ENCODE data around the gene TRAF3IP1.

TRAF3IP1 gene

GRCh38 chr2:238336151-238336550 is 15.8 kb downstream of the TRAF3IP1 start:
- TF ChIP-seq CTCF (IDR thresholded peaks at IDR 0.05; ENCODE audit: borderline replicate concordance, control extremely low read depth, extremely low read depth, insufficient read depth, missing control alignments): no peak
- in situ Hi-C loops (cut with MboI; ENCODE audit: low sequenced_read_pairs, unreplicated experiment): no loop called here
- DNase-seq (ENCODE audit: low spot score): no peak

GRCh38 chr2:238336793-238337444 is 16.6 kb downstream of the TRAF3IP1 start:
- no peak for DNase-seq (ENCODE audit: low spot score)
- TF ChIP-seq CTCF (IDR thresholded peaks at IDR 0.05; ENCODE audit: borderline replicate concordance, control extremely low read depth, extremely low read depth, insufficient read depth, missing control alignments): no peak
- in situ Hi-C loops (cut with MboI; ENCODE audit: low sequenced_read_pairs, unreplicated experiment): no loop called here

- in situ Hi-C loops (cut with MboI; ENCODE audit: low sequenced_read_pairs, unreplicated experiment): no loop called here
- DNase-seq (ENCODE audit: low spot score): no peak
- TF ChIP-seq CTCF (IDR thresholded peaks at IDR 0.05; ENCODE audit: borderline replicate concordance, control extremely low read depth, extremely low read depth, insufficient read depth, missing control alignments): no peak
These were observed 17.5 kb downstream of the TRAF3IP1 start for GRCh38 chr2:238337846-238338245.

GRCh38 chr2:238338710-238339394 is 18.5 kb downstream of the TRAF3IP1 start:
- TF ChIP-seq CTCF (IDR thresholded peaks at IDR 0.05; ENCODE audit: borderline replicate concordance, control extremely low read depth, extremely low read depth, insufficient read depth, missing control alignments): no peak
- no peak for DNase-seq (ENCODE audit: low spot score)
- in situ Hi-C loops (cut with MboI; ENCODE audit: low sequenced_read_pairs, unreplicated experiment): no loop called here

- no peak for DNase-seq (ENCODE audit: low spot score)
- TF ChIP-seq CTCF (IDR thresholded peaks at IDR 0.05; ENCODE audit: borderline replicate concordance, control extremely low read depth, extremely low read depth, insufficient read depth, missing control alignments): no peak
- in situ Hi-C loops (cut with MboI; ENCODE audit: low sequenced_read_pairs, unreplicated experiment): no loop called here
These were observed 19.1 kb downstream of the TRAF3IP1 start for GRCh38 chr2:238339395-238339780.

- in situ Hi-C loops (cut with MboI; ENCODE audit: low sequenced_read_pairs, unreplicated experiment): no loop called here
- no peak for TF ChIP-seq CTCF (IDR thresholded peaks at IDR 0.05; ENCODE audit: borderline replicate concordance, control extremely low read depth, extremely low read depth, insufficient read depth, missing control alignments)
These were observed 19.5 kb downstream of the TRAF3IP1 start for GRCh38 chr2:238339814-238340213.

More at GRCh38 chr2:238339814-238340213, 19.5 kb downstream of the TRAF3IP1 start:
- DNase-seq (ENCODE audit: low spot score): no peak
